Measurements from ENCODE around the gene CARNS1.

The CARNS1 gene

DNA sequence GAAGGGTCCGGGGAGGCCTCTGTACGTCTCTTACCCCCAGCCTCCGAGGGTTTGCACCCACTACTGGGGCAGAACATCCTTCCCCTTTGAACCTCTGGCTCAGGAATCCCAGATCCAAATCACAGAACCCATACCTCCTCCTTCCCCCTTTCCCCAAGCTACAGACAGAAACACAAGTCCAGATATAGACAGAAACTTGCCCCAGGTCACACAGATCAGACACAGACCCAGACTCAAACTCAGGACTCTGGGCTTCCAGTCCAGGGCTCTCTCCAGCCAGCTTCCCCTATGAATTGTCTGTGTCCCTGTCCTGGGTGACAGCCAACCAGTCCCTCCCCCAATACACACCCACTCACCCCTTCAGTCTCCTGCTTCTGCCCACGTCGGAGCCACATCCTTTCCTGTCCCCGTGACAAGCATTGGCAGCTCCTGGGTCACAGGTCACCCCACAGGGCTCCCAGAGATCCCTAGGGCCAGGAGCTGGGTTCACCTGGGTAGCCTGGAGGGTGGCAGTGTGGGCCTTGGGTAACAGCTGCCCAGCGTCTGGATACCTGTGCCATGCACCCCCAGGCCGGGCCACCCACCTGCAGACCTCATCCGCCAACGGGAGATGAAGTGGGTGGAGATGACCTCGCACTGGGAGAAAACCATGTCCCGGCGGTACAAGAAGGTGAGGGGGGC, 10.8 kb upstream of the CARNS1 start:
- H3K4me3 ChIP-seq (ENCODE audit: insufficient read length, low read depth): no peak overlapping the region
- peaks cover 32% of the 10 kb centered on the region for H3K4me1 ChIP-seq (ENCODE audit: insufficient read depth, insufficient read length)
- TF ChIP-seq ZNF274 (IDR thresholded peaks at IDR 0.05; ENCODE audit: low read depth, low read length) (no peak), YY1 (IDR thresholded peaks at IDR 0.05; ENCODE audit: insufficient read depth, insufficient read length) (no peak), SUZ12 (IDR thresholded peaks at IDR 0.05; ENCODE audit: extremely low read depth, insufficient read depth, insufficient read length) (no peak)
- H3K9ac ChIP-seq (ENCODE audit: insufficient read length, low read depth): peak overlapping the region; percentile 23
- no peak for DNase-seq (ENCODE audit: low read depth, low spot score)
- H3K9me3 ChIP-seq (ENCODE audit: insufficient read depth, low read length): no peaks in the 10 kb centered on the region
- peaks cover 10% of the 10 kb centered on the region for H3K36me3 ChIP-seq (ENCODE audit: insufficient read depth, insufficient read length, low read length)
- H3K27me3 ChIP-seq (ENCODE audit: insufficient read depth, insufficient read length): peaks cover 34% of the 10 kb centered on the region

DNA sequence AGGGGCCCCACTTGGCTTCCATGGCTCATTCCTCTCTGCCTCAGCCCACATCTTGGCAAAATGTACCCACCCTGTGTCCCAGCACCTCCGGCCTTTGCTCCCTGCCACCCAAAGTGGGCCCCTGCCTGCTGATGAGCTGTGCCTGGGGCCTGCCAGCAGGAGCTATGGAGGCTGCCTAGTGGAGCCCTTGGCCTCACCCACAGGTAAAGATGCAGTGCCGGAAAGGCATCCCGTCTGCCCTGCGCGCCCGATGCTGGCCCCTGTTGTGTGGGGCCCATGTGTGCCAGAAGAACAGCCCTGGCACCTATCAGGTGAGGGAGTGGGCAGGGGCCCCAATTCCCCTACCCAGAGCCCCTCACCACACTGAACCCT, 10.3 kb upstream of the CARNS1 start:
- Histone ChIP-seq H3K4me1 (ENCODE audit: insufficient read depth, insufficient read length) (peaks cover 36% of the 10 kb centered on the region), H3K27me3 (ENCODE audit: insufficient read depth, insufficient read length) (peaks cover 34% of the 10 kb centered on the region), H3K36me3 (ENCODE audit: insufficient read depth, insufficient read length, low read length) (peaks cover 6% of the 10 kb centered on the region), H3K4me3 (ENCODE audit: insufficient read length, low read depth) (no peak overlapping the region), H3K9me3 (ENCODE audit: insufficient read depth, low read length) (no peaks in the 10 kb centered on the region), H3K9ac (ENCODE audit: insufficient read length, low read depth) (no peak overlapping the region)
- no peak for DNase-seq (ENCODE audit: low read depth, low spot score)
- TF ChIP-seq ZNF274 (IDR thresholded peaks at IDR 0.05; ENCODE audit: low read depth, low read length): no peak
- no peak for TF ChIP-seq YY1 (IDR thresholded peaks at IDR 0.05; ENCODE audit: insufficient read depth, insufficient read length)
- no peak for TF ChIP-seq SUZ12 (IDR thresholded peaks at IDR 0.05; ENCODE audit: extremely low read depth, insufficient read depth, insufficient read length)

DNA sequence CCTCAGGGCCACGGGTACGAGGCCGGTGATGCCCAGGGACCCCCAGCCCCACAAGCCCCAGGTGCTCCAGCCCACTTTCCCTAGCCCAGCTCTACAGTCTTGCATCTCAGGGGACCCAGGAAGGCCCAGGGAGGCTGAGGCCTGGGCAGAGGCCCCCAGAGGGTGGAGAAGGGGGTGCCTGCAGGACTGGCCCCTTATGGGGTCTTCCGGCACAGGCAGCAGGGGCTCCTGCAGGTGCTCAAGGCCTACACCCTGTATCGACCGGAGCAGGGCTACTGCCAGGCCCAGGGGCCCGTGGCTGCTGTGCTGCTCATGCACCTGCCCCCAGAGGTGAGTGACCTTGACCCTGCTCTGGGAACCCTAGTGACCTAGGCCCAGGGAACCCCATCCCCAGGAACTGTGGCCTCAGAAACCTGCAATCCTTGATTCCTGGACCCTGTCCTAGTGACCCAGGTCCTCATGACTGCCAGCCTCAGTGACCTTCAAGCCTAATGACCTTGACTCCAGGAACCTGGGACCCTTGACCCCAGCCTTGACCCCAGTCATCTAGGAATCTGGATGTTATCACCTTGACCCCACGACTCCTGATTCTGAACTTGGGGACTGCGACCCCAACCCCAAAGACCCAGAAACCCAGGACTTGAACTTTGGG, 9.7 kb upstream of the CARNS1 start:
- Histone ChIP-seq H3K9me3 (ENCODE audit: insufficient read depth, low read length) (no peaks in the 10 kb centered on the region), H3K4me3 (ENCODE audit: insufficient read length, low read depth) (no peak overlapping the region), H3K27me3 (ENCODE audit: insufficient read depth, insufficient read length) (peaks cover 38% of the 10 kb centered on the region), H3K36me3 (ENCODE audit: insufficient read depth, insufficient read length, low read length) (peaks cover under 1% of the 10 kb centered on the region), H3K9ac (ENCODE audit: insufficient read length, low read depth) (no peak overlapping the region), H3K4me1 (ENCODE audit: insufficient read depth, insufficient read length) (peaks cover 38% of the 10 kb centered on the region)
- no peak for DNase-seq (ENCODE audit: low read depth, low spot score)
- no peak for TF ChIP-seq ZNF274 (IDR thresholded peaks at IDR 0.05; ENCODE audit: low read depth, low read length)
- no peak for TF ChIP-seq YY1 (IDR thresholded peaks at IDR 0.05; ENCODE audit: insufficient read depth, insufficient read length)
- no peak for TF ChIP-seq SUZ12 (IDR thresholded peaks at IDR 0.05; ENCODE audit: extremely low read depth, insufficient read depth, insufficient read length)

DNA sequence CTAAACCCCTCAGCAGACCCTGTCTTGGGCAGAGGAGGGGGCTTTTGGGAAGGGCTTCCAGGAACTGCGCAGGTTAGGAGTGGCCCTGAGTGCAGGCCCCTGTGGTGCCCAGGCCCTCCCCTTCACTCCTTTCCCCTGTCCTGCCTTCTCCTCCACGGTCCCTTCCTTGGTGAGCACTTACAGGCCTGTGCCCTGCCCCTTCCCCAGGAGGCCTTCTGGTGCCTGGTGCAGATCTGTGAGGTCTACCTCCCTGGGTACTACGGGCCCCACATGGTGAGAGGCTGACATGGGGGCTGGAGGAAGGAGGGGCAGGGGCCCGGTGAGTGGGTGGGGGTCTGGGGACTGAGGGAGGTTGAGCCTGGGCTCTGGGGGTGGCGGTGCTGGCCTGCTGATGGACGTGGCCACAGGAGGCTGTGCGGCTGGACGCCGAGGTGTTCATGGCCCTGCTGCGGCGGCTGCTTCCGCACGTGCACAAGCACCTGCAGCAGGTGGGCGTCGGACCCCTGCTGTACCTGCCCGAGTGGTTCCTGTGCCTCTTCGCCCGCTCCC, 9.0 kb upstream of the CARNS1 start:
- no peak for DNase-seq (ENCODE audit: low read depth, low spot score)
- Histone ChIP-seq H3K9ac (ENCODE audit: insufficient read length, low read depth) (no peak overlapping the region), H3K36me3 (ENCODE audit: insufficient read depth, insufficient read length, low read length) (no peaks in the 10 kb centered on the region), H3K27me3 (ENCODE audit: insufficient read depth, insufficient read length) (peaks cover 39% of the 10 kb centered on the region), H3K4me3 (ENCODE audit: insufficient read length, low read depth) (no peak overlapping the region), H3K9me3 (ENCODE audit: insufficient read depth, low read length) (no peaks in the 10 kb centered on the region), H3K4me1 (ENCODE audit: insufficient read depth, insufficient read length) (peaks cover 44% of the 10 kb centered on the region)
- no peak for TF ChIP-seq YY1 (IDR thresholded peaks at IDR 0.05; ENCODE audit: insufficient read depth, insufficient read length)

DNA sequence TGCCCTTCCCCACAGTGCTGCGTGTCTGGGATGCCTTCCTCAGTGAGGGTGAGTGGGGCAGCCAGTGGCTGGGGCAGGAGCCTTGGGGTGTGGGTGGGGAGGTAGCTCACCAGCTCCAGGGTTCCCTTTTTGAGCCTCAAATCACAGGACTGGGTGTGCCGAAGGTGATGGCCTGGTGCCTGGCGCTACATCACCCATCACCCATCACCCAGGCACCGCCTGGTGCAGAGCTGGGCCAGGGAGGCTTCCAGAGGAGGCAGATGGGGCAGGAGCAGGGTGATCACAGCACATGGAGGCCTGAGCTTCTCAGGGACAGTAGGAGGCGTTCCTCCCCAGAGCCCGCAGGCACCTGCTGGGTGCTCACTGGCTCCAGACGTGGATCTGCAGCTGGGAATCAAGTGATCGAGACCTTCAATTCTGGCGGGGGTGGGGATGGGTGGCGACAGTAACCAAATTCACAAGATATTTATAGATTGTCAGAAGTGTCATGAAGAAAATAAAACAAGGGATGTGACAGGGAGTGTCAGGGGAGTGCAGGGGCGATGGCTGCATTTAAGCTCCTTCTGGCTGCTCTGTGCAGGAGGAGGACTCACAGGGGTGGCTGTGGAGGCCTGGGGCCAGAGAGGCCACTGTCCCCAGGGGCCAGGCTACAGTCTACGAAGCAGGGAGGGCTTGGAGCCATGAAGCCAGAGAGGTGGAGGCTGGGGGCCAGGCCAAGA, 8.3 kb upstream of the CARNS1 start:
- H3K27me3 ChIP-seq (ENCODE audit: insufficient read depth, insufficient read length): peaks cover 45% of the 10 kb centered on the region
- H3K9me3 ChIP-seq (ENCODE audit: insufficient read depth, low read length): no peaks in the 10 kb centered on the region
- no peaks in the 10 kb centered on the region for H3K36me3 ChIP-seq (ENCODE audit: insufficient read depth, insufficient read length, low read length)
- peaks cover 45% of the 10 kb centered on the region for H3K4me1 ChIP-seq (ENCODE audit: insufficient read depth, insufficient read length)
- TF ChIP-seq ZNF274 (IDR thresholded peaks at IDR 0.05; ENCODE audit: low read depth, low read length): no peak
- no peak for TF ChIP-seq YY1 (IDR thresholded peaks at IDR 0.05; ENCODE audit: insufficient read depth, insufficient read length)
- TF ChIP-seq SUZ12 (IDR thresholded peaks at IDR 0.05; ENCODE audit: extremely low read depth, insufficient read depth, insufficient read length): no peak
- H3K4me3 ChIP-seq (ENCODE audit: insufficient read length, low read depth): no peak overlapping the region
- DNase-seq (ENCODE audit: low read depth, low spot score): no peak
- no peak overlapping the region for H3K9ac ChIP-seq (ENCODE audit: insufficient read length, low read depth)

DNA sequence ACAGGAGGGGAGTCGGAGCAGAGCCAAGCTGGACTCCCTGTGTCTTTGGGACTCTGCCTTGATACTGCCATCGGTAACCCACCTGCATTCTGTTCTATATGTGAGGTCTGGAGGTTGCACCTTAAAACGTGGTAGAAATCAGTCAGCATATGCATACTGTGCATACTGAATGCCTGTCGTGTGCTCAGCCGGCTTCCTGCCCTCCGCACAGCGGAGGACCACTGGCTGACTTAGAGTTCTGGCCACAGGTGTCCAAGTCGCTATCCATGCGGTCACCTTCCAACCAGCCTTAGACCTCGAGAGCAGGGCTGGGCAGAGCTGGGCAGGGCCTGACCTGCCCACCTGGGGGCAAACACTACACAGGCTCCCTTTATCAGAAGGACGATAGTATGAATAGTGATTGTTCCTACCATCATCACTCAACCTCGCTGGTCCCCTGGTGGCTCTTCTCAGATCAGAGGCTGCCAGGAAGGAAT, 7.8 kb upstream of the CARNS1 start:
- Histone ChIP-seq H3K4me1 (ENCODE audit: insufficient read depth, insufficient read length) (peaks cover 50% of the 10 kb centered on the region), H3K36me3 (ENCODE audit: insufficient read depth, insufficient read length, low read length) (no peaks in the 10 kb centered on the region), H3K4me3 (ENCODE audit: insufficient read length, low read depth) (no peak overlapping the region), H3K9ac (ENCODE audit: insufficient read length, low read depth) (no peak overlapping the region), H3K9me3 (ENCODE audit: insufficient read depth, low read length) (no peaks in the 10 kb centered on the region), H3K27me3 (ENCODE audit: insufficient read depth, insufficient read length) (peaks cover 50% of the 10 kb centered on the region)
- no peak for DNase-seq (ENCODE audit: low read depth, low spot score)
- TF ChIP-seq ZNF274 (IDR thresholded peaks at IDR 0.05; ENCODE audit: low read depth, low read length): no peak
- no peak for TF ChIP-seq SUZ12 (IDR thresholded peaks at IDR 0.05; ENCODE audit: extremely low read depth, insufficient read depth, insufficient read length)
- TF ChIP-seq YY1 (IDR thresholded peaks at IDR 0.05; ENCODE audit: insufficient read depth, insufficient read length): no peak
